OCI-LY1 (cell line): ENCODE data around the gene MFAP3L.

Source experiments
- H2AFZ ChIP-seq: fragments of 200-600 bp; sonication (generic), shearing (Covaris generic); 2 replicates; pipeline ENCODE4 v1.6.0; 2014; ENCODE audit warnings: antibody characterized with exemption, mild to moderate bottlenecking, low read length
- H3F3A ChIP-seq: fragments of 200-600 bp; sonication (generic), shearing (Covaris generic); 2 replicates; pipeline ENCODE4 v1.6.0; 2014; ENCODE audit warnings: mild to moderate bottlenecking, antibody characterized with exemption, low read length, moderate library complexity; ENCODE audit not compliant: insufficient read depth
- H3K27ac ChIP-seq: fragments of 200-600 bp; sonication (generic); 2 replicates; pipeline ENCODE4 v1.5.1; 2014; ENCODE audit warnings: low read length, mixed run types, mild to moderate bottlenecking, low read depth; ENCODE audit not compliant: poor library complexity, severe bottlenecking
- H3K27me3 ChIP-seq: fragments of 200-600 bp; sonication (generic); 2 replicates; pipeline ENCODE4 v1.6.0; 2014; ENCODE audit warnings: antibody characterized with exemption, mild to moderate bottlenecking, low read length, moderate library complexity; ENCODE audit not compliant: insufficient read depth
- H3K36me3 ChIP-seq: fragments of 200-600 bp; sonication (generic); 2 replicates; pipeline ENCODE4 v1.6.1; 2014; ENCODE audit warnings: mild to moderate bottlenecking, antibody characterized with exemption, low read length, moderate library complexity, mixed read lengths; ENCODE audit not compliant: insufficient read depth
- H3K4me1 ChIP-seq: fragments of 200-600 bp; sonication (generic); 2 replicates; pipeline ENCODE4 v1.5.1; 2014; ENCODE audit warnings: mild to moderate bottlenecking, low read length, moderate library complexity; ENCODE audit not compliant: insufficient read depth, severe bottlenecking
- H3K4me2 ChIP-seq: fragments of 200-600 bp; sonication (generic), shearing (Covaris generic); 2 replicates; pipeline ENCODE4 v1.6.1; 2014; ENCODE audit warnings: low read length
- H3K4me3 ChIP-seq: fragments of 200-600 bp; sonication (generic); 2 replicates; pipeline ENCODE4 v1.5.1; 2014; ENCODE audit warnings: low read length, low read depth, mild to moderate bottlenecking, mixed read lengths; ENCODE audit not compliant: poor library complexity, severe bottlenecking
- H3K79me2 ChIP-seq: fragments of 200-600 bp; shearing (Covaris generic); 2 replicates; pipeline ENCODE4 v1.6.1; 2016; ENCODE audit warnings: mixed run types, low read length, mixed read lengths; ENCODE audit not compliant: insufficient read depth
- H3K9ac ChIP-seq: fragments of 200-600 bp; sonication (generic), shearing (Covaris generic); 2 replicates; pipeline ENCODE4 v1.6.1; 2014; ENCODE audit warnings: mild to moderate bottlenecking, low read length, mixed read lengths
- H3K9me2 ChIP-seq: fragments of 200-600 bp; sonication (generic), shearing (Covaris generic); 2 replicates; pipeline ENCODE4 v1.6.1; 2014; ENCODE audit warnings: low read depth, mild to moderate bottlenecking, low read length, mixed read lengths
- H3K9me3 ChIP-seq: fragments of 200-600 bp; shearing (Covaris generic); 2 replicates; pipeline ENCODE4 v1.6.1; 2014; ENCODE audit warnings: low read length, mixed read lengths
- H4K20me1 ChIP-seq: fragments of 200-600 bp; sonication (generic), shearing (Covaris generic); 2 replicates; pipeline ENCODE4 v1.6.0; 2016; ENCODE audit warnings: mild to moderate bottlenecking, low read length; ENCODE audit not compliant: insufficient read depth
- CTCF ChIP-seq: fragments of 200-600 bp; sonication (generic), shearing (Covaris generic); IDR thresholded peaks from 2 replicates; pipeline ENCODE4 v1.5.1; 2017; ENCODE audit warnings: mild to moderate bottlenecking, antibody characterized with exemption, low read length, moderate library complexity, mixed read lengths
- EZH2 ChIP-seq: fragments of 200-600 bp; sonication (generic), shearing (Covaris generic); IDR thresholded peaks from 2 replicates; pipeline ENCODE4 v1.8.0; 2017; ENCODE audit warnings: borderline replicate concordance, mixed run types, mild to moderate bottlenecking, antibody characterized with exemption, low read length, moderate library complexity, mixed read lengths

MFAP3L gene

DNA sequence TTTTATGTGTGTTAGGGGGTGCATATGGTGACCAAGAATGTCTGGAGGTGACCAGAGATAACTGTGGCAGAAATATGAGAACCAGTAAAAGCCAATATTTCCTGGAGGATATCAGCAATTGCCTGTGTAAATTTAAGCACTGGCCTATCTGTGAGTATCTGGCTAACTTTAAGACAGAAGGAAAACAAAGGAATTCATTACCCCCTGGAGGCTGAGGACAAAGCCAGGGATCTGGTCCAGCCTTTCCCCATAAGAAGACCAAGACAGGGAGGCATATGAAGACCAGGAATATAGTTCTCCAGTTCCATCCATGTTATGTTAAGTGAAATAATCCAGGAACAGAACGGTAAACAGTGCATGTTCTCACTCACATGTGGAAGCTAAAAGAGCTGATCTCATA lies 49.2 kb downstream of the MFAP3L start:
- Histone ChIP-seq H3K79me2 (no peaks in the 10 kb centered on the region), H2AFZ (no peak overlapping the region), H3K27ac (no peak overlapping the region)

DNA sequence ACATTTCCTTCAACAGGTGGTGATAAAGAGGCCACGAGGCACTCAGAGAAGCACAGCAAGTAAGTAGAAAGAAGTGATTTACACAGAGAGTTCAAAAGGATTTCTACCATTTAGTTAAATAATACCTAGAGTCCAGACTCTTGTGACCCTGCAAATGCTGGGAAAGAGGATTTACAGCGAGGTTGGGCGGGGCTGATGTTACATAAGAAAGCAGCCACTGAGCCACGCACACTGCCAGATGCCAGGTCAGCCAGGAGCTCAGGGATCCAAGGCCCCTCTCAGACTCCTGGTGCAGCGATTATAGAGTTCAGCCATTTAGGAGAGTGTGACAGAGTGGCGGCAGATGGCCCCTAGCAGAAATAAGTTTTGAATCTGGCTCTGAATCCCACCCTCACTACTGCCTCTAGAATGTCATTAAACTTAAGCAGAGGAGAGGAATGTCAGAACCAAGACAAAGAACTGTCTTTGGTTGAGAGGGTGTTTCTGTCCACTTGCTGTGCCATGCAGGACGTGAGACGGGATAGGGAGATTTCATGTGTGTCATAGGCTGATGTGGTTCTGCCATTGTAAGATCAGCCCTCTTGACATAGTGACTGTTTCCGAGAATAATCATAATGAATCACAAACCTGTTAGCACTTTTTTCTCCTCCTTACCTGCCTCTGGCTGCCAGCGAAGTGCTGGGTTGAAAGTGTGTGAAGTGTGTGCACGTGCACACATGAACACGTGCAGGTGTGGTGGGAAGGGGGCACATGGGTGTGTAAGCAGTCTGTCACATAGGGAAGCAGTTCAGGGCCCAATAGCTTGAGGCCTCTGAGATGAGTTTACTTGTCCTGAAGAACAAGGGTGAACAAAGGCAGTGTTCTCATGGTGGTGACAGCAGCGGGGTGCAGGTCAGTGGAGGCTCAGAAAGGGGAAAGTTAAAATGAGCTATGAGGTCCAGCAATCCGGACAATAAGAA lies 50.1 kb downstream of the MFAP3L start:
- H2AFZ ChIP-seq, result no peak overlapping the region
- H3K4me2 ChIP-seq, result no peak overlapping the region
- no peaks in the 10 kb centered on the region for H3F3A ChIP-seq
- no peaks in the 10 kb centered on the region for H3K4me1 ChIP-seq
- H3K36me3 ChIP-seq, result no peaks in the 10 kb centered on the region
- H3K27me3 ChIP-seq, result no peaks in the 10 kb centered on the region
- H4K20me1 ChIP-seq, result no peaks in the 10 kb centered on the region
- no peak overlapping the region for H3K4me3 ChIP-seq
- no peaks in the 10 kb centered on the region for H3K79me2 ChIP-seq
- no peak for TF ChIP-seq CTCF
- no peak for TF ChIP-seq EZH2
- no peaks in the 10 kb centered on the region for H3K9me3 ChIP-seq
- no peaks in the 10 kb centered on the region for H3K9me2 ChIP-seq
- H3K9ac ChIP-seq, result no peak overlapping the region
- no peak overlapping the region for H3K27ac ChIP-seq

More for the DNA sequence above, 49.2 kb downstream of the MFAP3L start:
- H3K9ac ChIP-seq, result no peak overlapping the region
- H3K9me2 ChIP-seq, result no peaks in the 10 kb centered on the region
- no peaks in the 10 kb centered on the region for H3K27me3 ChIP-seq
- no peaks in the 10 kb centered on the region for H3K36me3 ChIP-seq
- H3K4me2 ChIP-seq, result no peak overlapping the region
- H3K4me3 ChIP-seq, result no peak overlapping the region
- no peaks in the 10 kb centered on the region for H4K20me1 ChIP-seq
- H3K4me1 ChIP-seq, result no peaks in the 10 kb centered on the region
- H3F3A ChIP-seq, result no peaks in the 10 kb centered on the region
- no peaks in the 10 kb centered on the region for H3K9me3 ChIP-seq
- TF ChIP-seq CTCF (no peak), EZH2 (no peak)

DNA sequence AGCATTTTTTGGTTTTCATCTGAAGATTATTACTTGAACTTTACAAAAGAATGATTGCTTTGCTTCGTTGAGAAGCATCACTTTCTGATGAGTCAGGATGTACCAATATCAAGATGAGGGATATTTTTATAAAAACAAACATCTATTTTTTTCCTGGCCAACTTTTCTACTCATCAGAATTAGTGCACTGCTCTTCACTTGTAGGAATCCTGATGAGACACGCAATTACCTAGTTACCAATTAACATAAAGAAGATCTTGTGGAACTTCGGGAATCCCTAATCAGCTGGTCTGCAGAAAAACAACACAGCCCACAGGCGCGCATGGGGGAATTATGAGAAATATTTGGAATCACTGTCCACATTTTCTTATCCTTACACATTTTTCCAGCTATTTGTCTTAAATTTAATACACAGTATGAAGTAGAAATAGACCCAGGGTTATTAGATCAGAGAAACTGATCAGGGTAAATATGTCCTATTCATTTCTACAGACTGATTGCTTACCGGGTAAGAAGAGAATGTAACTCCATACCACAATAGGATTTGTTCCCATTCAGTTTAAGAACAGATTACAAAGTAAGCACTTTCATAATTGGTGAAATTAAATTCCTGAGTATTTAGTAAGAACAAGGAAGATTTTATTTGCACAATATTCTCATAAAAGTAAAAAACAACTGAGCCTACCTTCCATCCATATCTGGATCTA lies 50.9 kb downstream of the MFAP3L start:
- H3K27me3 ChIP-seq, result no peaks in the 10 kb centered on the region
- H3K4me1 ChIP-seq, result no peaks in the 10 kb centered on the region
- H3K27ac ChIP-seq, result no peak overlapping the region
- H3K4me2 ChIP-seq, result no peak overlapping the region
- no peak overlapping the region for H3K9ac ChIP-seq
- H3K79me2 ChIP-seq, result no peaks in the 10 kb centered on the region
- no peaks in the 10 kb centered on the region for H3F3A ChIP-seq
- TF ChIP-seq CTCF (no peak), EZH2 (no peak)
- no peaks in the 10 kb centered on the region for H3K9me2 ChIP-seq
- H4K20me1 ChIP-seq, result no peaks in the 10 kb centered on the region
- no peaks in the 10 kb centered on the region for H3K9me3 ChIP-seq
- no peak overlapping the region for H2AFZ ChIP-seq
- no peak overlapping the region for H3K4me3 ChIP-seq
- H3K36me3 ChIP-seq, result no peaks in the 10 kb centered on the region
